Stimulated activated CD4-positive, alpha-beta T cell treated with anti-CD3 and anti-CD28 coated beads, Interleukin-1b, Interleukin-23, amount 100 ng/mL, for 1 hour (primary cell): Measurements from ENCODE around the gene USP30.

Experiments
- DNase-seq, 2 donors: peaks; one replicate each; pipeline ENCODE4 v3.0.0-alpha.2; 2020; ENCODE audit warnings: low read depth in 2 of 2

USP30 gene

DNA sequence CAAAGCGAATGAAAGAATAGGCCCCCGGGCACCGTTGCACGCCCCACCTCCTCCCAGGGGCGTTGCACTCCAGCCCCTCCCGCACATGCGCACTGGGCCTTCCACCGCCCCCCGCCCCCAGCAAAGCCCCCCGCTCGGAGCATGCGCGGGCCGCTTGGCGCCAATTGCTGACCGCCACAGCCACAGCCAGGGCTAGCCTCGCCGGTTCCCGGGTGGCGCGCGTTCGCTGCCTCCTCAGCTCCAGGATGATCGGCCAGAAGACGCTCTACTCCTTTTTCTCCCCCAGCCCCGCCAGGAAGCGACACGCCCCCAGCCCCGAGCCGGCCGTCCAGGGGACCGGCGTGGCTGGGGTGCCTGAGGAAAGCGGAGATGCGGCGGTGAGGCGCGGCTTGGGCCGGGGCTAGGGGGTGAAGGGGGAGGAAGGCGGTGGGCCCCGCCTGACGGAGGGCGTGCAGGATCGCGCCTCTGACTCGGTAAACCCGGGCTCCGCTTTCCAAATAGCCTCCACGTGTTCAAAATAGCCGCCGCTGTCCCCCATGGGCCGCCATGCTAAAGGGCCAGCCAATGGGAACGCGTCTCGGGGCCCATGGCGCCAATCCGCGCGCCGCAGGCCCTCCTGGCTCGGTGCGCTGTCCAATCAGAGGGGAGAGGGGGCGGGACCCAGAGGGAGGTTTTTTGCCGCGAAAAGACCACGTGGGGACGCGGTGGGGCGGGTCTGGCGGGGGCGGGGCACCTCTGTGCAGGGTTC lies 45.2 kb downstream of the USP30 start, which contains the start of gene UNG:
Gene UNG, plus strand, starts transcription at position 163 of the 748 bp plus-strand sequence. Its CDS starts 83 bp downstream, at position 246.
- DNase-seq: peak; percentile 92 to 96

DNA sequence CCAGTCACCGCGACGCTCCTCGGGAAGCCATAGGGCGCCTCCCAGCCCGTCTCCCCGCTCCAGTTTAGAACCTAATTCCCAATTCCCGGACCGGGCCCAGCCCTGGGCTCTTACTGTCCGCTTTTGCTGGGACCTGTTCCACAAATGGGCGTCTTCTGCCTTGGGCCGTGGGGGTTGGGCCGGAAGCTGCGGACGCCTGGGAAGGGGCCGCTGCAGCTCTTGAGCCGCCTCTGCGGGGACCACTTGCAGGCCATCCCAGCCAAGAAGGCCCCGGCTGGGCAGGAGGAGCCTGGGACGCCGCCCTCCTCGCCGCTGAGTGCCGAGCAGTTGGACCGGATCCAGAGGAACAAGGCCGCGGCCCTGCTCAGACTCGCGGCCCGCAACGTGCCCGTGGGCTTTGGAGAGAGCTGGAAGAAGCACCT lies 45.8 kb downstream of the USP30 start:
- no peak for DNase-seq

DNA sequence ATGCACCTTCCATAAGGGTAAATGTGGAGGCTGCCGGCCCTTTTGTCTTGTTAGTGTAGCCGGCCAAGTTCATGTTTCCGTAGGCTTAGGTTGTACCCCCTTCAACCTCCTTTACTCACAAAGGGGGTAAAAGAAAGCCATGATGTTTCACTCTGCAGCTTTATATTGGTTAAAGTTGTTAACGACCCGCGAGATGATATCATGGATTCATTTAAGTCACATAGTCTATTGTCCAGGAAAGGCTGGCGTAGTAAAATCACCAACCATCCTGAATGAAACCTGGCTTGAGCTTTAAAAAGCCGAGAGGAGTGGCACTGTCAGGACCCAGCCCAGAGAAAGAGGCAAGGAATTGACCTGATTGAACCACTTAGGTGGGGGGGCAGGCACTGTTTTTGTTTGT lies 46.3 kb downstream of the USP30 start:
- DNase-seq: no peak

DNA sequence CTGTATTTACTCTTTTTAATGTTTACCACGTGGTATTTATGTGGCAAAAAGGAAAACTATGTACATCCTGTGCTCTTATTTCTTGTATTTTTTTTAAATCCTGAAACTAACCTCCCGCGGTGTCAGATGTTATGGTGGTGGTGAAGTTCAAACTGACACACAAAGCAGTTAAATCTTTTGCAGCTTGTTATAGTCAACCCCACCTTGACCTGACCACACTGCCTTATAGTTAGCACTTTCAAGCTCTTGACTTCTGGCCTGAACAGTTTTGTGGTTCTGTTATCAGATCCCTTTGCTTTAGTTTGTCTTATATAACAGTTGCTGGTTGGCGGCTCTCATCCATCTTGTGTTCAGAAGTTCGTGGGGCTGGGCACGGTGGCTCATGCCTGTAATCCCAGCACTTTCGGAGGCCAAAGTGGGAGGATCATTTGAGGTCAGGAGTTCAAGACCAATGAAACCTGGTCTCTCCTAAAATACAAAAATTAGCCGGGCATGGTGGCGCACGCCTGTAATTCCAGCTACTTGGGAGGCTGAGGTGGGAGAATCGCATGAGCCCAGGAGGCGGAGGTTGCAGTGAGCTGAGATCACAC lies 47.1 kb downstream of the USP30 start:
- DNase-seq: no peak

DNA sequence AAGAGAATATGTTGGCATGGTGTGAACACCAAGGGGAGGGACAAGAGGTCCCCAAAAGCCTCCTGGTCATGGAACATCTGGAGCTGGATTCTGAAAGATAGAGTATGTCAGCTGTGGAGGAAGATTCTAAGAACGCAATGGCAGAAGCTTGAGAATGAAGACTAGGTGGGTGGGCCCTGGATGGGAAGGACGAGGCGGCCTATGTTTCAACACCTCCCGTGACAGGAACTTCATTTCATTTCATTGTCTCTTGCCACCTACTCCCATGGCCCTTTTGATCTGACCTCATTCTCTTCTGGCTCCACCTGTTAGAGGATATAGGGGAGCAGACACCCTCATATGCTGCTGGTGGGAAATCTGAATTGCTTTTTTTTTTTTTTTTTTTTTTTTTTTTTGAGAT lies 48.4 kb downstream of the USP30 start:
- no peak for DNase-seq

DNA sequence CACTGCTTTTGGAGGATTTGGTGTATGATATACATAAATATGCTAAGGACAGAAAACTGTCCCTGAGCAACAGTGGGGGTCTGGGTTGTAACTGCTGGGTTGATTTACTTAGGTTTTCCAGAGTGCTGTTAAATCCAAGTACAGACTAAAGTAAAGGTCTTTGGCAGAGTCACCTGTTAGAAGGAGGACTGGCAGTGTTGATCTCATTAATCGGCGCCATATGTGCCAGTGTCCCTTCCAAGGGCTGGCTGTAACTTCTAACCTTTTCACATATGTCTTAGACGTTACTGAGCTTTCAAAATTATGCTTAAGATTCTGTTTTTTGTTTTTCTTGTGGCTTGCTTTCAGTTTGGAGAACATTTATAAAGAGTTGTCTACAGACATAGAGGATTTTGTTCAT lies 50.1 kb downstream of the USP30 start:
- no peak for DNase-seq

DNA sequence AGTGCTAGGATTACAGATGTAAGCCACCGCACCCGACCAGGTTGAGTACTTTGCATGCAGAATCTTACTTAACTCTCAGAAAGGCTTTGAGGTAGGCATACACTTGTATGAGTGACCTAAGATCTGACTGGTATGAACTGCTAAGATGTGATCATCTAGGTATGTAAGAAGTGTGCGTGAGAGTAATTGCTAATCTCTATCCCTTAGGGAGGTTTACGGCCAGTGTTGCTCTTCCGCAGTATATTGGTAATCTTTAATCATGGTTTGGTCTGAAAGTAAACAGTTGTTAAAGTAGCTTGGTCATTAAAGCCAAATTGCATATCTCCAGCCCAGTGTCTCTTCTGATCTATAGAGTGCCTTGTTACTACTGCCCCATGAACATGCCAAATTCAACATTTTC lies 52.8 kb downstream of the USP30 start:
- no peak for DNase-seq

DNA sequence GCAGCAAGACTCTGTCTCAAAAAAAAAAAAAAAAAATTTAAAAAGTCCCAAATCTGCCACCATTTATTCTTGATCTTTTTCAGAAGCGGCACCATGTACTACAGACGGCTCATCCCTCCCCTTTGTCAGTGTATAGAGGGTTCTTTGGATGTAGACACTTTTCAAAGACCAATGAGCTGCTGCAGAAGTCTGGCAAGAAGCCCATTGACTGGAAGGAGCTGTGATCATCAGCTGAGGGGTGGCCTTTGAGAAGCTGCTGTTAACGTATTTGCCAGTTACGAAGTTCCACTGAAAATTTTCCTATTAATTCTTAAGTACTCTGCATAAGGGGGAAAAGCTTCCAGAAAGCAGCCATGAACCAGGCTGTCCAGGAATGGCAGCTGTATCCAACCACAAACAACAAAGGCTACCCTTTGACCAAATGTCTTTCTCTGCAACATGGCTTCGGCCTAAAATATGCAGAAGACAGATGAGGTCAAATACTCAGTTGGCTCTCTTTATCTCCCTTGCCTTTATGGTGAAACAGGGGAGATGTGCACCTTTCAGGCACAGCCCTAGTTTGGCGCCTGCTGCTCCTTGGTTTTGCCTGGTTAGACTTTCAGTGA lies 57.5 kb downstream of the USP30 start:
- no peak for DNase-seq

DNA sequence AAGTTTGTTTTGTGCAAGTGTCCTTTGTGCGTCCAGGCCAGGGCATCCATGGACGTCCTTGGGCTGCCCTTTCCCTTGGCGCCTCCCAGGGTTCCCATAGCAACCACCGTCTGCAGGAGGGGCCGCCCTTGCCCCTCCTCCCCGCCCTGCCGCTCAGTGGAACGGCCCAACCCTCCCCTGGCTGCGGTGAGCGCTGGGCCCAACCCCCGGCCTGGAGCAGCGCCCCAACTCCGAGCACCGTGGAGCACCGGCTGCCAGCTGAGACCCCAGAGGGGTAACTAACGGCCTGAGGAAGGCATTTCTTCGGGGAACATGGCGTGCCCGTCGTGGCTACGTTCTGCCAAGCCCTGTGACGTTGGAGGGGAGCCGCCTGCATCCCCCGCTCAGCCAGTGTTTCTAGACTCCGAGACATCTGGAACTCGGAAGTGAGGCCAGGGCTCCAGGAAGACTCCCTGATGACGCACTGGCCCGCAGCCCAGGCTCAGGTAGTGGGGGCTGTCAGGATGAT lies 58.7 kb downstream of the USP30 start:
- no peak for DNase-seq

DNA sequence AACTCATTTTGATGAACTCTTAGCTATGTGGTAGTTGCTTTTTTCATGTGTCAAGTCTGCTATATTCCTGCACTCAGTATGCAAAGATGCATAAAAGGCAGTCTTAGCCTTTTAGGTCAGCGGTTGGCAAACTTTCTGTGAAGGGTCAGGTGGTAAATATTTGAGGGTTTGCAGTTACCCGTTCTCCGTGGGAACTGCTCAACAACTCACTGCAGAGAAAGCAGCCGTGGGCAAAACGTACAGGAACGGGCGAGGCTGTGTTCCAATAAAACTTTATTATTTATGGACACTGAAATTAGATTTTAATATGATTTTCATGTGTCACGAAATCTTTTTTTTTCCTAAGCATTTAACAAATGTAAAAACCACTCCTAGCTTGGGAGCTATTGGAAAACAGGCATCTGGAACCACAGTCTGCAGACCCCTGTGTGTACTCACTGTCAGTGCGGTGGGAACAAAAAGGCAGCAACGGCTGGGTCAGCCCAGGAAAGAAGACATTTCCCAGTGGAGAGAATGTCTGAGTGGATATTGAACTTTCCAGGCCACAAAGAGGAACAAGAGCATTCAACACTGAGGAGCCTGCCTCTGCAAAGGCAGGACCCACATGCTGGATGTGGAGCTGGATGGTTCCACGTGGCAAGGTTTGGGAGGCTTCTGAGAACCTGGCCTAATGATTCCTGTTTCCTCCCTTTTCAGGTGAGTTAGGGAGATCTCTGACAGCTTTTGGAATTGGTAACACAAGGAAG lies 60.5 kb downstream of the USP30 start:
- no peak for DNase-seq

DNA sequence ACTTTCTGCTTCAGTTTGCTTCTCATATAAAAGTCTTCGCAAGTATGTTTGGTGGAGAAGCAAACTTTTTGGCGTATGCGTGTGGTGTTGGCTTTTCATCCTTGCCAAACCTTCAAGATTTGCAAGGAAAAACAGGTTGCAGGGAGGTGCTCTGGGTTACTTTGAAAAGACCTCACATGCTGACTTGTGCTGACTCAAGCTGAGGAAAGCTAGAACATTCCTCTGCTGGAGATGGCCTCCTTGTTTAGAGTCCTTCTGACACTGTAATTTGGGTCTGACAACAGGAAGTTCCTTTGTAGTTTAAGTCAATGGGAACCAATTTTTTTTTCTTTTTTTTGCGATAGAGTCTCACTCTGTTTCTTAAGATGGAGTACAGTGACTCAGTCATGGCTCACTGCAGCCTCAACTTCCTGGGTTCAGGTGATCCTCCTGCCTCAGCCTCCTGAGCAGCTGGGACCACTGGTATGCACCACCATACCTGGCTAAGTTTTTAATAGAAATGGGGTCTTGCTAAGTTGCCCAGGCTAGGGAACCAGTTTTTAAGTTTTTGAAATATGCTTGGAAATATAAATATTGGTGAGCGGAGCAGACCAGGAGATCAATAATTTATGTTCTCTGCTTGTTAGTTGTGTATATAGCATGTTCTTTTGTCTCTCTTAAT lies 61.4 kb downstream of the USP30 start:
- DNase-seq: no peak

DNA sequence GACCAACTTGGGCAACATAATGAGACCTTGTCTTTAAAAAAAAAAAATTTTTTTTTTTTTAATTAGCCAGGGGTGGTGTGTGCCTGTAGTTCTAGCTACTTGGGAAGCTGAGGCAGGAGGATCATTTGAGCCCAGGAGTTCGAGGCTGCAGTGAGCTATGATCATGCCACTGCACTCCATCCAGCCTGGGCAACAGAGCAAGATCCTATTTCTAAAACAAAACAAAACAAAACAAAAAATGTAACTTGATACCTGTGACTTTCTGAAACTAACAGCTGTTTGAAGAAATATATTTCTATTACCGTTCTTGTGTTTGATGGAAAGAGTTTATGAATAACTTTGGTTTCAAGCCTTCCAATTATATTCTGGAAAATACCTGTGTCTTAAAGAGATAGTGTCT lies 62.3 kb downstream of the USP30 start:
- no peak for DNase-seq

DNA sequence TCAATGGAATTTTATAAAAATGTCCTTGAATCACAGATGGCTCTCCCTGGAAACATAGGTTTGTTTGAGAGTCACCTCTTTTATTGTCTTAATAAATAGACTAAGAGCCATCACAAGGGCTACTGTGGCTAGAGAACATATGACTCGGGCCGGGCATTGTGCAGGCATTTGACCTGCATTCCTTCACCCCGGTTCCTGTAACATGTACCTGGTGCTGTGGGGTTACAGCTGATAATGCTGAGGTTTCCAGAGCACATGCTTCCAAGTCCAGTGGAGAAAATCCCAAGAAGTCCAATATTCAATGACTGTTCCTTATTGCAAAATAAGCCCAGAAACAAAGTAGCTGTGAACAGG lies 63.0 kb downstream of the USP30 start:
- no peak for DNase-seq

DNA sequence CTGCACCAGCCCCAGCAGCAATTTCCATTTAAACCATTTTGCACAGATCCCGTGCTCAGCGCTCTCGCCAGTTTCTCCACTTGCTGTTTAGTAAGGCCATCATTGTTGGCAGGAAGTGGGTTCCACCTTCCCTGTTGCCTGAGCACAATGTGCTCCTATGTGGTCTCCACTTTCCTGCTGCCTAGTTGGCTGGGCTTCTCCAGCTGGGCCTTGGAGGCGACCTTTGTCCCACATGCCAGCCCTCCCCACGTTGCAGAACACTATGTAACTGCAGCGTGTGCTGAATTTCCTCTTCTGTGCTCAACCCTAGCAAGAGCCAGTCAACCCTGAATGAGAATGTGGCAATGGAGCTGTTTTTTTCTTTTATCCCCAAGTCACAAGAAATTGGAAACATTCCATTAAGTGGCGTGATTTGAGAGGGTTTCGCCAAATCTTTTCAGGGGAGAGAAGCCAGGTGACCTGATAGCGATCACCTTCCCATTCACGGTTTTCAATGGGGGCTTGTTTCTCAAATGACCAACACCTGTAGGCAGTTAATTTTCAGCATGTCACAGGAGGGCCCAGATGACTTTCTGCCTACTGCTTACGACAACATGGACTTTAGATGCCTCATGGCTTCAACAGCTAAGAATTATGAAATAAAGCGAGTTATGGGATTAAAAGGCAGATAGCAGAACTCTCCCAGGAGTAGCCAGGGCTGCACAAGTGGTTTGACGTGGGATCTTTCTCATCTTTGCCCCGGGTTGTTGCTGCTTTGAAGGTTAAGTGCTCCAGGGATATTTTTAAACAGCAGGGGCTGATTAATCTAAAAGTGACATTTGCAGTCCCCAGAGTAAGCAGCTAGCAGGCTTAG lies 63.6 kb downstream of the USP30 start, which contains the start of gene ACACB:
Gene ACACB, plus strand, starts transcription at position 830 of the 853 bp plus-strand sequence. CDS start 22,819 bp downstream, outside the sequence.
- no peak for DNase-seq

DNA sequence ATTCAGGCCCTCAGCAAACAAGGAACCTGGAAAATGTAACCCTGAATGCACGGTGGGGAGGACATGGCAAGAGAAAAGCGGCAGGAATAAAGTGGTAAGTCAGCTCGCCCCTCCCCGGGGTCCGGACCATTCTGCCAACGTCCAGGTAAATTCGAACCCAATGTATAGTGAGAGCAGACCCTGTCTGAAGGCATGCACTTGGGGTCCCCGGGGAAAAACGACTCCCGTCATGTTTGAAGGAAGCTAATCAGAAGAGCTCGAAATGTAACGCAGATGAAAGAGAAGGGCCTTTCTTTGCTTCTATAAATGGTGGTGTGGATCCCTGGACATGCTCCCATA lies 64.2 kb downstream of the USP30 start:
- DNase-seq: no peak

DNA sequence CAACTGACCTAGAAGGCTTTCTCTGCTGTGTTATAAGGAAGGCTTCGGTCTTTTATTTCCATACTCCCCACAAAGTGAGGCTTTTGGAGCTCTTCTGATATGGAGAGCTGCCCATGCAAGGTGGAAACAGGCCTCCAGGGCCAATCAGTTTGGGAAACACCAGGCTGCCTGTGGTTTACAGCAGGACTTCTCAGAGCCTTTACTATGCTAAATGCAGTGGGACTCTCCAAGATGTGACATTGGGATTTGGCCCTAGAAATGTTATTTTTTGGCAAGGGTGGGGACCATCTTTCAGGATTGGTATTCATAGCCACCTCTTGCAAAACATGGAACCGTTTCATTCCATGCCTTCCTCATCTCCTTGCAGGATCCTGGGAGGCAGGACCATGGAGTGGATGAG lies 67.7 kb downstream of the USP30 start:
- no peak for DNase-seq

DNA sequence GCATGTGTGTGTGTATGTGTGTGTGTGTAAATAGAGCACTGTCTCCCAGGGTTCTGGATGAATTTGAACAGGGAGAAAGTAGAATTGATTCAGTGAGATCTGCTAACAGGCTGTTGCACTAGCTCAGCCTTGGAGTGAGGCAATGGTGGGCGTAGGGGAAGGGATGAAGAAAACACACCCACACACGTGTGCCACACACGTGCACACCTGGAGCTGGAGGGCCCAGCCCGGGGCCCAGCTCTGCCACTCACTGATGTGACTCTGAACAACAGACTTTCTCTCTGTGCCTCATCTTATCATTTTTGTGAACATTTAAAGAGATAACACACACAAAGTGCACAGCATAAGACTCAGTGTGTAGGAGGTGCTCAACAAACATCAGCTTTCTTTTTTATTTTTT lies 68.2 kb downstream of the USP30 start:
- DNase-seq: no peak

DNA sequence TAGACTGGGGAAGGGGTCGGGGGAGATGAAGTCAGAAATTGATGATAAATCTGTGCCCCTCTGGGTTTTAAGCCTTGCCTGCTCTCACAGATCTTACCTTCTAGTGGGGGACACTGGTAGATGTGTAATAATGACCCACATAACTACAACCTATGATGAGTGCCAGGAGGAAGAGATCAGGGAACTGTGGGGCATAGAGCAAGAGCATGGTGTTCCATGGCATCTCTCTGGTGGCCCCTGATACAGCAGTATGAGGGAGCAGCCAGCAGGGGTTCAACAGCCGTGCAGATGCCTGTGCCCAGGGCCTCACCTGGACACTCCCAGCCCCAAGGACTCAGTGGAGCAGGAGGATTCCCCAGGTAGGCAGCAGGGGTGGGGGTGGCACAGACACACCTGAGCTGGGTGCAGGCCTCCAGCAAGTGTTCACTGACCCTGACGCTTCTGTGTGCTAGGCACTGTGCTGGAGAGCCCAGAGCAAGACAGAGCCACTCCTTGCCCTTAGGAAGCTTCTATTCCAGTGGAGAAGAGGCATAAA lies 69.0 kb downstream of the USP30 start:
- no peak for DNase-seq

DNA sequence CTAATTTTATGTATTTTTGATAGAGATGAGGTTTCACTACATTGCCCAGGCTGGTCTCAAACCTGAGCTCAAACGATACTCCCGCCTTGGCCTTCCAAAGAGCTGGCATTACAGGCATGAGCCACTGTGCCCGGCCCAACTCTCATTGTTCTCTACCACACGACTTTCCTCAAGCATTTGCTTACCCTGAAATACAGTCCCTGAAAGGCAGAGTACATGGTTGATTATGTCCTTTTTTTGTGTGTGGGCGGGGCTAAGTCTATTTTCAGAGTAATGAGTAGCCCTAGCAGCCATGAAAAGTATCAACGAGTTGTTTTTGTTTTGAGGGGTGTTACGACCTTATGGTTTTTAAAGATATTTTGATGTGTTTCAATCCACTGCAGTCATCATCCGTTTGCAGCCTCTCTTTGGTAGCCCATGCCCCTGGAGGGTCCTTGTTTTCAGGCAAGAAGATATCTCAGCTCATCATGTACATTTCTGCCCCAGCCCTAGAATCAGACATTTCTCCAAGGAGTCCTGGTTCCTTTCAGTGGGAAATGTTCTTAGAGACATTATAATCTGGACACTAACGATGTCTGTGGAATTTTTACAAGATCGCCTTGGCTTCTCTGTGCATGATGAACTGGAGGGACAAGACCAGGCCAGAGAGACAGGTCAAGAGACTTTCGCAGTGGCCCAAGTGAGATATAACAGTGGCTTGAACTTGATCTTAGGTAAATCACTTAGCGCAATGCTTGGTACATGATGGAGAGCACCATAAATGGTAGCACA lies 72.7 kb downstream of the USP30 start:
- no peak for DNase-seq

DNA sequence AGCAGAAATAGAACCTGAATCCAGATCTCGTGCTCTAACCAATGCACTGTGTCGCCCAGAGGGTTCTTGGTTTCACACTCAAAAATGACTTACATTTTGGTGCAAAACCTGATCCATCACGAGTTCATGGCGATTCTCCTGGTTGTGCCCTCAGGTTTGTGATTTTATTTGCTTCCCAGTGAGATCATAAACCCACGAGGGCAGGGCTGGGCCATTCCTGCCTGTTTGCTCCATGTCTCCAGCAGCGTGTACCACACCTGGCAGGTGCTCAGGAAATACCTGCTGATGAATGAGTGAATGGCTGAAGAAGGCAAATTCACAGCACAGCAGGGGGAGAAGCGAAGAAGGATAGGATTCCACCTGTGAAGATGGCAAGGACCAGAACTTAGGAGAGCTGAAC lies 73.4 kb downstream of the USP30 start:
- DNase-seq: no peak
